Measurements from ENCODE around the gene GTF3C4.

- TF ChIP-seq MAX (IDR thresholded peaks at IDR 0.05; ENCODE audit: low read depth) (no peak), TCF12 (IDR thresholded peaks at IDR 0.05) (no peak), CTCF (IDR thresholded peaks at IDR 0.05) (no peak), USF2 (IDR thresholded peaks at IDR 0.05; ENCODE audit: borderline replicate concordance, low read depth, low read length) (no peak), CHD2 (IDR thresholded peaks at IDR 0.05; ENCODE audit: low read length, partially characterized antibody) (no peak), RFX5 (IDR thresholded peaks at IDR 0.05; ENCODE audit: low read length) (no peak), MXI1 (IDR thresholded peaks at IDR 0.05; ENCODE audit: low read depth, low read length) (no peak), JUND (IDR thresholded peaks at IDR 0.05) (no peak), EP300 (IDR thresholded peaks at IDR 0.05; ENCODE audit: borderline replicate concordance in 1 of 2, low read depth in 1 of 2, low read length in 1 of 2) (no peak)
These were observed 11.3 kb downstream of the GTF3C4 start for GRCh38 chr9:132681561-132681960.
